Muscle layer of colon (tissue), 2 donors: Measurements from ENCODE around the gene SRRM1.
A peak's percentile ranks its signal among the peaks of the same experiment; 100 is the strongest.

Source experiments
- H3K27ac ChIP-seq: one replicate; pipeline ENCODE4 v1.7.0; 2013; ENCODE audit warnings: low read depth, mild to moderate bottlenecking, low read length, moderate library complexity
- H3K27me3 ChIP-seq, 2 donors: one replicate each; pipeline ENCODE4 v1.7.0; 2013; ENCODE audit warnings: low read length in 2 of 2, mild to moderate bottlenecking in 2 of 2; ENCODE audit not compliant: insufficient read depth in 2 of 2, control insufficient read depth in 1 of 2
- H3K36me3 ChIP-seq: one replicate; pipeline ENCODE4 v1.7.0; 2013; ENCODE audit warnings: mild to moderate bottlenecking, low read length; ENCODE audit not compliant: insufficient read depth
- H3K4me1 ChIP-seq: one replicate; pipeline ENCODE4 v1.7.0; 2013; ENCODE audit warnings: mild to moderate bottlenecking, low read length; ENCODE audit not compliant: insufficient read depth
- H3K4me3 ChIP-seq, 2 donors: one replicate each; pipeline ENCODE4 v1.7.0; 2013; ENCODE audit warnings: low read length in 2 of 2, low read depth in 1 of 2, mild to moderate bottlenecking in 1 of 2, moderate library complexity in 1 of 2
- H3K9ac ChIP-seq: one replicate; pipeline ENCODE4 v1.7.0; 2013; ENCODE audit warnings: low read length
- H3K9me3 ChIP-seq: one replicate; pipeline ENCODE4 v1.7.0; 2013; ENCODE audit warnings: mild to moderate bottlenecking, low read length
- donor health status: abdominal sarcoma.
- donor health status: Adenocarcinoma of cecum.

The SRRM1 gene

GRCh38 chr1:24642481-24643362 lies at the start of gene SRRM1:
SRRM1 (plus strand) TSS chr1:24643302; CDS start chr1:24643327, 25 bp downstream.
- peaks cover 22% of the 10 kb centered on the region for H3K36me3 ChIP-seq
- H3K4me1 ChIP-seq = peaks cover 27% of the 10 kb centered on the region
- no peaks in the 10 kb centered on the region for H3K27me3 ChIP-seq
- peak within 1 kb of the TSS; percentile 98 for H3K27ac ChIP-seq
- no peaks in the 10 kb centered on the region for H3K9me3 ChIP-seq
- H3K4me3 ChIP-seq = peak within 1 kb of the TSS; percentile 76 to 95
- peak within 1 kb of the TSS; percentile 99 for H3K9ac ChIP-seq

GRCh38 chr1:24594328-24594598 lies 48.8 kb upstream of the SRRM1 start:
- no peak overlapping the region for H3K27ac ChIP-seq
- H3K4me3 ChIP-seq = no peak overlapping the region
- H3K4me1 ChIP-seq = no peaks in the 10 kb centered on the region
- H3K9ac ChIP-seq = no peak overlapping the region
- H3K9me3 ChIP-seq = no peaks in the 10 kb centered on the region
- H3K36me3 ChIP-seq = no peaks in the 10 kb centered on the region
- no peaks in the 10 kb centered on the region for H3K27me3 ChIP-seq

- no peaks in the 10 kb centered on the region for H3K27me3 ChIP-seq
- H3K4me1 ChIP-seq = no peaks in the 10 kb centered on the region
- no peak overlapping the region for H3K27ac ChIP-seq
- no peak overlapping the region for H3K4me3 ChIP-seq
- H3K9ac ChIP-seq = no peak overlapping the region
- no peaks in the 10 kb centered on the region for H3K9me3 ChIP-seq
- no peaks in the 10 kb centered on the region for H3K36me3 ChIP-seq
Observed at GRCh38 chr1:24596401-24596880, 46.7 kb upstream of the SRRM1 start.

GRCh38 chr1:24599265-24599664 lies 43.8 kb upstream of the SRRM1 start:
- H3K27me3 ChIP-seq = no peaks in the 10 kb centered on the region
- H3K9me3 ChIP-seq = no peaks in the 10 kb centered on the region
- no peaks in the 10 kb centered on the region for H3K36me3 ChIP-seq
- H3K27ac ChIP-seq = no peak overlapping the region
- no peak overlapping the region for H3K4me3 ChIP-seq
- H3K9ac ChIP-seq = no peak overlapping the region
- H3K4me1 ChIP-seq = no peaks in the 10 kb centered on the region

- Histone ChIP-seq H3K27ac (no peak overlapping the region), H3K27me3 (no peaks in the 10 kb centered on the region), H3K9me3 (no peaks in the 10 kb centered on the region), H3K36me3 (no peaks in the 10 kb centered on the region), H3K4me1 (no peaks in the 10 kb centered on the region), H3K9ac (no peak overlapping the region), H3K4me3 (no peak overlapping the region)
Observed at GRCh38 chr1:24600551-24600950, 42.6 kb upstream of the SRRM1 start.

DNA sequence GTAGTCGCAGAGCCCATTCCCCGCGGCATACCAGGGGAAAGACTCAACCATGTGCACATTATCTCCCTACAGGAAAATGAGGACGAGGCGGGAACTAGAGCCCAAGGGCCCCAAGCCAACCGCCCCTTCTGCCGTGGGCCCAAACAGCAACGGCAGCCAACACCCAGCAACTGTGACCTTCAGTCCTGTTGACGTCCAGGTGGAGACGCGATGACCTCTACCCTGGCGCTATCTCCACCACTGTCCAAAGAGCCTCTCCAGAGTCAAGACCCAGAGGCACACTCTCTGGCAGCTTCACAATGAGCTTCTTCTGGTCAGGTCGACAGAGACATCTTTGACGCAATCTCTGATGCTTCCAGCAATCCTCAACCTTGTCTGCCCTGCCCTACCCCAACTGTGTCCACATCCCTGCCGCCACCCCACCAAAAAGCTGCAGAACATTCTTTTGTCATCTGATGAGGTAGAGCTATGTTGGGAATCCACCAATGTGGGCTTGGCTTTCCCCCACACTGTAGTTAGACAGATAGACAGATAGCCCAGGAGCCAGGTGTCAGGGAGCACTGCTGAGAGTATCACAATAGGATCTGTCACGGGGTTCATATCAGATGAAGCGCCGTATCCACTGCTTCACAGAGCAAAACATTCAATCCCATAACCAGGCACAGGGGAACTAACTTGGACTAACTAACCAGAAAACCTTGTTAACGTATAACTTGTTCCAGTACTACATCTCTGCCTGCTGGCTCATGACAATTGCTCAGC lies 37.4 kb upstream of the SRRM1 start:
- Histone ChIP-seq H3K27me3 (no peaks in the 10 kb centered on the region), H3K27ac (no peak overlapping the region), H3K9ac (no peak overlapping the region), H3K36me3 (no peaks in the 10 kb centered on the region), H3K9me3 (no peaks in the 10 kb centered on the region), H3K4me3 (no peak overlapping the region), H3K4me1 (no peaks in the 10 kb centered on the region)

DNA sequence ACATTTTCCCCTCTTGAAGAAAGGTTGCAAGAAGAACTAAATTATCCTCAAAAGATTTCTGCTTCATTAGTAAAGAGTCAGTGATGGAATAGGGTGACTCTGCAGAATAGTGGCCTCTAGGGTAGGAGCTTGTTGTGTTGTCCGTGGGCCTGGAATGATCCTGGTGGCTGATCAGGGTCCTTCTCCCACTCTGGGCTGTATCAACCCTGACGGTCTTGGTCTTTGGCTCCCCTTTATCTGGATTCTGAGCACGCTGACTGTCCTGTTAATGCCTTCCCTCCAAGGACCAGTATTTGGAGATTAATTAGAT lies 36.9 kb upstream of the SRRM1 start:
- no peaks in the 10 kb centered on the region for H3K36me3 ChIP-seq
- no peak overlapping the region for H3K4me3 ChIP-seq
- H3K27ac ChIP-seq = no peak overlapping the region
- H3K27me3 ChIP-seq = no peaks in the 10 kb centered on the region
- no peaks in the 10 kb centered on the region for H3K9me3 ChIP-seq
- H3K9ac ChIP-seq = no peak overlapping the region
- no peaks in the 10 kb centered on the region for H3K4me1 ChIP-seq

DNA sequence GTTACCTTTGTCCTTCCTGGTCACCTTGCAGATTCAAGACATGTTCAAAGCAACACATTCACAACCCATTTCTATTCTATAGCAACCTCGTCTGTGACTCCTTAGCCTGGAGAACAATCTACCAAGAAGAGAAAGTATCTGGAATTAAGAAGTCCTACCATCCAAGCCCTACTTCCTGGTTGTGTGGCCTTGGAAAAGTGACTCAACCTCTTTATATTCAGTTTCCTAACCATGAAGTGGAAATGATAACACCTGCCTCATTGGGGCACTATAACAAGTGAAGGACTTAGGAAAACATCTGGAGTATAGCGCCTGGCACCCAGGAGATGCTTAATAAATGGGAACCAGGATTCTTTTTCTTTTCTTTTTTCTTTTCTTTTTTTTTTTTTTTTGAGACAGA lies 36.5 kb upstream of the SRRM1 start:
- no peak overlapping the region for H3K4me3 ChIP-seq
- H3K36me3 ChIP-seq = no peaks in the 10 kb centered on the region
- H3K9ac ChIP-seq = no peak overlapping the region
- H3K4me1 ChIP-seq = no peaks in the 10 kb centered on the region
- no peak overlapping the region for H3K27ac ChIP-seq
- H3K9me3 ChIP-seq = no peaks in the 10 kb centered on the region
- no peaks in the 10 kb centered on the region for H3K27me3 ChIP-seq

- Histone ChIP-seq H3K9ac (no peak overlapping the region), H3K9me3 (no peaks in the 10 kb centered on the region), H3K27ac (no peak overlapping the region)
Observed at GRCh38 chr1:24609949-24610517, 33.1 kb upstream of the SRRM1 start.

DNA sequence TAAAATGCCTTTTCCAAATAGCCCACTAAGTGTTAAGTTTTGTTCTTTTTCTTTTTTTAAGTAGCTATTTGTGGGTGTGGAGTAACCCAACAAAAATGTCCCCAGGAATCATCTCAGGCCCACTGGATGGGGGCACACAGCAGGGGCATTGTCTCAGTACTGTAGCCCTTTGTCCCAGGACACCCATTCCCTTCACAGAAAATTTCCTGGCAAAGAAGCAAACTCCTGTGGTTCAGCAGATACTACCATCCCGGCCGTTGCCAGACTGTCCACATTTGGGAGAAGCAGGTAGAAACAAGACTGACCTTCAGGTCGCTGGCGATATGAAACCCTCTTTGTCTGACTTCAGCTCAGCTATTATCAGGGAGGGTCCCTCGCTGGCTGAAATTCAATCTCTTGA lies 23.7 kb upstream of the SRRM1 start:
- Histone ChIP-seq H3K27ac (no peak overlapping the region), H3K9me3 (no peaks in the 10 kb centered on the region), H3K27me3 (no peaks in the 10 kb centered on the region), H3K9ac (no peak overlapping the region), H3K4me3 (no peak overlapping the region), H3K4me1 (no peaks in the 10 kb centered on the region), H3K36me3 (no peaks in the 10 kb centered on the region)

More at GRCh38 chr1:24609949-24610517, 33.1 kb upstream of the SRRM1 start:
- no peaks in the 10 kb centered on the region for H3K36me3 ChIP-seq
- H3K27me3 ChIP-seq = no peaks in the 10 kb centered on the region
- no peaks in the 10 kb centered on the region for H3K4me1 ChIP-seq
- no peak overlapping the region for H3K4me3 ChIP-seq

DNA sequence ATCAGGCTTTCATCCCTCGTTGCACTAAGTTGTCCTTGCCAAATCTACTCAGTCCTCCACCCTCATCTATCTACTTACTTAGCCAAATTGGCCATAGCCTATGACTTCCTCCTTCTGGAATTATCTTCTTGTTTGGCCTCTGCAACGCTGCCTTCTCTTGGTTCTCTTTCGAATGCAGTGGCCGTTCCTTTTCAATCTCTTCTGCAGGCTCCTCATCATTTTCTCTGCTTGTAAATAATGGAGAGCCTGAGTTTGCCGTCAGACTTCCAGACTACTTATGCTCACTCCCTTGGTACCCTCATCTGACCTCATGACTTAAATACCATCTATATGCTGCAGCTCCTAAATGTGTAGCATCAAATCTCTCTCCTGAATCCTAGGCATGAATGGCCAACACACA lies 22.4 kb upstream of the SRRM1 start:
- Histone ChIP-seq H3K4me3 (no peak overlapping the region), H3K27ac (no peak overlapping the region), H3K9me3 (no peaks in the 10 kb centered on the region), H3K27me3 (no peaks in the 10 kb centered on the region), H3K36me3 (no peaks in the 10 kb centered on the region), H3K9ac (no peak overlapping the region), H3K4me1 (no peaks in the 10 kb centered on the region)
